K562 (cell line): Measurements from ENCODE around the gene HOXA5.

Source experiments
- FOSL1 ChIP-seq: fragments of 200-800 bp; sonication (Bioruptor generic); conservative IDR thresholded peaks from 2 replicates; pipeline ENCODE4 v1.6.1; 2016; ENCODE audit warnings: missing genetic modification characterization, missing compliant biosample characterization
- SMC3 ChIP-seq: conservative IDR thresholded peaks from 2 replicates; pipeline ENCODE4 v1.6.1; 2011; ENCODE audit warnings: low read depth, low read length, improper control_type of control experiment; ENCODE audit not compliant: insufficient read depth
- ZBTB8A ChIP-seq: fragments of 450-650 bp; IDR thresholded peaks from 2 replicates; pipeline ENCODE4 v1.6.1; 2018; ENCODE audit warnings: mild to moderate bottlenecking, moderate library complexity; ENCODE audit not compliant: partially characterized antibody
- TF ChIP-seq, protein P1 (sequence below): fragments of 250-450 bp; sonication (Bioruptor Pico); IDR thresholded peaks from 2 replicates; pipeline ENCODE4 v1.4.0; 2020; ENCODE audit warnings: mild to moderate bottlenecking, moderate library complexity

DNA sequence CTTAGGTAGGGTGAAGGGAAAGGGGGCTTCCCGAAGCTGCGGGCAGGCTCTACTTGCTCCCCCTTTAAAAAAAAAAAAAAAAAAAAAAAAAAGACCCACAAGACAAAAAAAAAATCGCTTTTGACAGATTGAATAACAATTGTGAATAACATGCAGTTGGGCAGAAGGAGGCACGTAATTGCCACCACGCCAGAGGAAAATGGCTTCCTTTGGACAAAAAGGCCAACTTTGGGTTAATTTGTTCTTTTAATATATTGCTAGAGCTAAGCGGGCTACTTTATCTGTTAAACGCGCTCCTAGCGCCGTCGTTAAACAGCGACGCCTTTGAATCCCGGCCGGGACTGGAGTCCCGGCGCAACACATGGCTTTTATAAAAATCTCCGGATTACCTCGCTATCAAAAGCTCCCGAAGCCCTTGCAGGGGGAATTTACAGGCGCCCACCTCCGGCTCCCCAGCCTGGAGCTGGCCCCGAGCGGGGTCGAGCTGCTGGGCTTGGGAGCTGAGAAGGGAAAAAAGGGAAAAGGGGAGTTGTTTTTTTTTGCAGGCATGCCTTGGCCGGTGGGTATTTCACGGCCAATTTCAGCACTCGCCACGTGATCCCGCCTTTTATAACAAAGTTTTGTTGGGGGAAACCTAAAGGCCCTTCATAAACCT is 40.3 kb upstream of the HOXA5 start:
- TF ChIP-seq FOSL1 (no peak), SMC3 (no peak), ZBTB8A (no peak)
- TF ChIP-seq, protein P1, sequence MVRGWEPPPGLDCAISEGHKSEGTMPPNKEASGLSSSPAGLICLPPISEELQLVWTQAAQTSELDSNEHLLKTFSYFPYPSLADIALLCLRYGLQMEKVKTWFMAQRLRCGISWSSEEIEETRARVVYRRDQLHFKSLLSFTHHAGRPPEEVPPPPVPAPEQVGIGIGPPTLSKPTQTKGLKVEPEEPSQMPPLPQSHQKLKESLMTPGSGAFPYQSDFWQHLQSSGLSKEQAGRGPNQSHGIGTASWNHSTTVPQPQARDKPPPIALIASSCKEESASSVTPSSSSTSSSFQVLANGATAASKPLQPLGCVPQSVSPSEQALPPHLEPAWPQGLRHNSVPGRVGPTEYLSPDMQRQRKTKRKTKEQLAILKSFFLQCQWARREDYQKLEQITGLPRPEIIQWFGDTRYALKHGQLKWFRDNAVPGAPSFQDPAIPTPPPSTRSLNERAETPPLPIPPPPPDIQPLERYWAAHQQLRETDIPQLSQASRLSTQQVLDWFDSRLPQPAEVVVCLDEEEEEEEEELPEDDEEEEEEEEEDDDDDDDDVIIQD = no peak
